T47D (cell line): Measurements from ENCODE around the gene LPIN1.

ENCODE experiments used
- DNase-seq, 2 experiments: peaks; one replicate each; pipeline versions ENCODE4 v3.0.0 to v3.0.0-alpha.2; 2011 to 2012; ENCODE audit warnings: low read depth in 1 of 2, low spot score in 1 of 2
- JUND ChIP-seq: IDR thresholded peaks from 2 replicates; pipeline ENCODE4 v1.6.1; 2012; ENCODE audit warnings: low read depth
- in situ Hi-C: cut with HindIII; loops from 2 replicates; pipeline ENCODE4 v1.10.0; 2016; ENCODE audit warnings: low sequenced_read_pairs, low pct_unique_long_range_greater_than_20kb

LPIN1 gene

DNA sequence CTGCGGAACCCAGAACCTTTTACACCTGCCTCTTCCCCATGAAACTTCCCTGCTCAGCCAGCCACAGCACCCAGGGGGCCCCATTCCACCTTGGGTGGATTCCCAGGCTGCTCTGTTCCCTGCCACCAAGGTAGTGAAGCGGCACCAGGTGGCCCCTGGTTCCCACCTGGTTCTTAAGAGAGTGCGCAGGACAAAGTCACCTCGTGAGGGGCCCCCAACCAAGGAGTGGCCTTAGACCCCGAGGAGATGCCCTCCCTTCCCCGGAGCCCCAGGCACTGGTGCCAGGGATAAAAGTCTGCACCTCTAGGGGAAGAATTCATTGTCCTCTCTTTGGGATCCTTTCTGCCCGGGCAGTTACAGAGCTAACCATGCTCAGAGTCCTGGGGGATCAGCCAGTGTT lies 3.1 kb upstream of the LPIN1 start:
- DNase-seq, result no peak
- no peak for TF ChIP-seq JUND
- in situ Hi-C loops, result no loop called here

DNA sequence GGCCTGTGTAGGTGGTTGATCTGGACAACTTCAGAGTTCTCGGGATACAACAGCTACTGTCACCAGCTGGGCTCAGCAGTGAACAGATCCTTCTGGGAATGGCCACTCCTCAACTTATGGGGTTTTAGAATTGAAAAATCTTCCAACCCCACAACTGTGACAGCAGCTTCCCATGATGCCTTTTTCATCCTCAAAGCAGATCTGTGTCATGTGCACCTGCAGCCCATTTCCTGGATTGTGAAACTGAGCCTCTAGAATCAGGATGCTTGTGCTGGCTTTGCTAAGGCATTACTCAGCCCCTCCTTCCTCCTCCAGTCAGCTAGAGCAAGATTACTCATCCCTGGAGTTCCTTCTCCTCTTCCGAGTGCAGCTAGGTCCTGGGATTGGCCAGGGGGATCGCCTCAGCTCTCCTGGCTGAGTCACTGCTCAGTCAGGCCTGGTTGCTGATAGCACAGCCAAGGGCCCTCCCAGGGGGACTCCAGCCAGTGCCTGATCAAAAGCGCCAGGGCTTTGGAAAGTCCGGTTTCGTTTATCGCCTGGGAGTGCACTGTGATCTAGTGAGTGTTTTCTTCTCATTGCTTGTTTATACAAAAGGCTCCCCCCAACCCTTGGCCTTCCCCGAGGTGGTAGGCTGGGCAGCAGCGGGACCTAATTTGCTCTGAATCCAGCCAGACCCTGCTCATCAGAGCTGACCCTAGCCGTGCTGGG lies 2.4 kb upstream of the LPIN1 start:
- peak; percentile 75 to 81 for DNase-seq
- TF ChIP-seq JUND, result no peak
- in situ Hi-C loops, result no loop called here

DNA sequence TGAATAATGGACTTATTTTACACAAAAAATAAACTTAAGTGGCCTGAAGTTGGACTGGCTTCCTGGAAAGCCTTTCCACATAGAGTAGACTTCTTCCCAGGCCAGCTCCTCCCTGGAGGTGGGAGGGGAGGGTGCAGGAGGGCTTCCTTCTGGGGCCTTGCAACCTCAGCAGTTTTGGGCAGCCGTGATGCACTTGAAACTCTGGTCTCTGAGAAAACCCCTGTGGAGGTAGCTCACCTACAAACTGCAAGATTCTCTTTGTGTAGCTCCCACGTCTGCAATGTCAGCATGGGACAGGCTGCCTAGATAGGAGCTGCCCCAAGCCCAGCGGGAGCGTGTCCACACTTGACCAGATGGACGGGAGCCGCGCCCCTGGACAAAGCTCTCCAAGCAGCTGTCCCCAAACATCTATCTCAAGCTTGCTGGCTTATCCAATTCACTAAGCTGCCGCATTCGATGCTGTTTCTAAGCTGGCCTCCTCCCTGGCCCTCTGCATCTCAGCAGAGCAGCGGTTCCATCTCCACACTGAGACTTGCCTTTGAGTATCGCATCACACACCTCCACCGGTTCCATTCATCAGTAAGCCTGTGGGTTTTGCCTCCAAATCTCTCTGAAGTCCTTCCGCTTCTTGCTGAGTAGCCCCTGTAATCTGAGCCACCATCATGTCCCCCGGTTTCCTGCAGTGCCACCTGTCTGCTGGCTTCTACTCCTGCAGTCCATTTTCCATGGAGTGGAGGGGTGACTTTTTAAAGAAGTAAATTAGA lies 1.6 kb upstream of the LPIN1 start:
- in situ Hi-C loops, result no loop called here
- no peak for TF ChIP-seq JUND
- peak in 1 of 2 experiments; percentile 25 for DNase-seq

DNA sequence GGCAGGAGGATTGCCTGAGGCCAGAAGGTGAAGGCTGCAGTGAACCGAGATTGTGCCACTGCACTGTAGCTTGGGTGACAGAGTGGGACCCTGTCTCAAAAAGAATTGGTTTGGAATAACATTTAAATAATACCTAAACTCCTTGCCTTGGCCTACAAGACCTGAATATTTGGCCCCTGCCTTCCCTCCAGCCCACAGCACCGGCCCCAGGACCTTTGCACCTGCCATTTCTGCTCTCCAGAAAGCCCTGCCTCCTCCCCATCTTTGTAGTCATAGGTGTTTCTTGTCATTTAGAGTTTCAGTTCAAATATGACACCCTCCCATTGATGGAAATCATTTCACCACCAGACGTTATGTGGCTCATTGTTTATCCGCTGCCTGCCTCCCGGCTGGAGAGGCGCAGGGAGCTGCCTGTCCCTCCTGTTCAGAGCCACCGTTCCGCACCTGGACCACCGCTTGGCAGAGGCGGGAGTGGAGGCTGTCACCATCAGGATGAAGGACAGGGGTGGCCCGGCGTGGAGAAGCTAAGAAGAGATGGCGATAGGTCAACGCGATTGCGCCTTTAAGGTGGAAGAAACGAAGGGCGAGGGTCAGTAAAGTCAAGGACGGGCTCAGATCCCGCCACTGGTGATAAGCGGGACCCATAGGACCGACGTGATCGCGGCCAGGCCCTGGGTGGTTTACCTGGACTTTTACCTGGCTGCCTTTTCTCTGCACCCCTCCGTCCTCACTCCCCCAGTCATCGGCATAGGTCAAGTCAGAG lies 638 bp upstream of the LPIN1 start:
- no peak for DNase-seq
- in situ Hi-C loops, result no loop called here
- no peak for TF ChIP-seq JUND

DNA sequence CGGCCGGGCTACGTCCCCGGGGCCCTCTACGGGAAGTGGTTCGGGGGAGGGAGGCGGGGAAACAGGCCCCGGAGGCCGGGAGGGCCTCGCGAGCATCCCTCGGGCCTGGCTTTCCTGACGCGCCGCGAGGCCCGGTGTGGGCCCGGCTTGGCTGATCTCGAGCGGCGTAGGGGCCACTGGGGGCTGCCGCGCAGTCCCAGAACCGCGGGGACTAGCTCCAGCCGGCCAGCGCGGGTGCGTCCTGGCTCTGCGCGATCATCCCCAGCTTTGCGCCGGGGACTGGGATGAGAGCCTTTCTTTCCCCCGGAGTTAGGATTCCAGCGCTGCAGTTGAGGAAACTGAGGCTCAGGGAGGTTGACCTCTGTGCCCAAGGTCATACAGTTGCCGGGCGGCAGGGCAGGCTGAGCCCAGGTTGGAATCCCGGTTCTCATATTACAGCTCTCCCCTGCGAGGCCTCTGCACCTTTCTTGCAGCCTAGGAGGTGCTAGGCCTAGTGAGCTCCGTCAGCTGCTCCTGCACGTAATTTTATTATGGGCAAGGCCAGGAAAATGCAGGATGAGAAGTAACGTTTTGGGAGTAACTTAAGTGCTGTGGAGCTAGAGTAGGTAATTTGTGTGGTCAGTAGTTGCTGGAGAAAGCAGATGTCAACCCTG lies 501 bp downstream of the LPIN1 start:
- DNase-seq, result peak; percentile 28 to 45
- in situ Hi-C loops, result no loop called here
- no peak for TF ChIP-seq JUND

DNA sequence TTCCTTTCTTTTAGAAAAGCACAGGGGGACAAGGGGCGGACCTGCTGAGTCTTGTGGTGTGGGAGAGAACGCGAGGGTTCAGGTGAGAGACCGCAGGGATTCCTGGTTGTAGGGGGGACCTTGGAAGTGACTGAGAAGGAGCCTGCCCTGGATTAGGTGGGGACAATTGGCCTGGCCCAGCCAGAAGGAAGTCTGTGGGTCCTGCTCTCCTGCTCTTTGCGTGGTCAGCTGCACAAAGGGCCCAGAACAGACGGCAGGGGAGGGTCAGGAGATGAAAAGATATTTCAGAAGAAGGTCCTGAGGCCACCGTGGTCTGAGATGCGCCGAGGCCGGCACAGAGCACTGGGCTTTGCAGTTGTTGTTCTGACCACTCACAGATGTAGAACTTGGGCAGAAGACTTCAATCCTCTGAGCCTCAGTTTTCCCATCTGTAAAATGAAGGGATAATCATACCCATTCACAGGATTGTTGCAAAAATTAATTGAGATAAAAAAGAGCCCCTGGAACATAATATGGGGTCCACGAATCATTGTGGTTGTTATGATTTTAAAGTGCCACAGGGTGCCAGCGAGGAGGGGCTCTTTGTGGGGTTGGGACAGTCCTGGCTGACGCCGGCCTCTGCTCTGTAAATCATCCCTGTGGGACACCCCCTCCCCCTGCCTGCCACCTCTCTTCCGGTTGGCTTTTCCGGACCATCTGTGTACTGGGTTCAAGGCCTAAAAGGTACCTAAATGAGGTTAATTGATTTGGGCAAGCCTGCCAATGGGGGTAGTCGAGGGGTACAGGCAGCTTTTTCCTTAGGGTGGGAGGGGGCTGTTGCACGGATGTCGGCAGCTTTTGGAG lies 1.8 kb downstream of the LPIN1 start:
- no peak for DNase-seq
- no peak for TF ChIP-seq JUND
- in situ Hi-C loops, result no loop called here

DNA sequence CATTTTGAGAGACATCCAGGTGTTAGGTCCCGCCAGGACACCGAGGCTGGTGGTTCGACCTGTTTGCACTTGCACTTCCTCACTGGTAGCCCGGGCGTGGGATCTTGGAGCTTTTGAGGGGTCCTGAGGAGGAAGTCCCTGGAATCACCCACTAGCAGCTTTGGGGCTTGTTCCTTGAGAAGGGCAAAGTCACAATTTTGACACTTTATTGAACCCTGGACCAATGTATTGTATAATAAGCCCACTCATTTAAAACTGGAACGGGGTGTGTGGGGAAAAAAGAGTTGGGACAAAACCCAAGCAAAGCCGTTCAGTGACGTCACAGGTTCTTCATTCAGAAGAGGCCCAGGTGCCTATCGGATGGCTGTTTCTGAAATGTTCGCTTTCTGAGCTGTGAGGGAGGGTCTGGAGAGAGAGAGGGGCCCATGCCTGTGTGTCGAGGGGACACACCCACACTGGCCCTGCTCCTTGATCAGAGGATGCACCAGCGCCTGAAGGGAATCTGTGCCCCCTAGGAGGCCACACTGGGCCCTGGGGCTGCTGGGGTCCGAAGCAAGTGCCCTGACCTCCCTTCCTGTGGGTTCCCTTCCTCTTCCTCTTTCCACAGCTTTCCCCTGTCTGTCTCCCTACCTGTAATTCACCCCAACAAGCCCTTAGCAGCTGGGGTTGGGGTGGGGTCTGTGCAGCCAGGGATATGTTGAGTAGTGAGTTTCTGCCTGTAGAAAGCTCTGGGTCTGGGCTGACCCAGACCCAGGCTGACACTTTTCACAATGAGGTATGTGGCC lies 2.6 kb downstream of the LPIN1 start:
- in situ Hi-C loops, result no loop called here
- TF ChIP-seq JUND, result no peak
- DNase-seq, result no peak

DNA sequence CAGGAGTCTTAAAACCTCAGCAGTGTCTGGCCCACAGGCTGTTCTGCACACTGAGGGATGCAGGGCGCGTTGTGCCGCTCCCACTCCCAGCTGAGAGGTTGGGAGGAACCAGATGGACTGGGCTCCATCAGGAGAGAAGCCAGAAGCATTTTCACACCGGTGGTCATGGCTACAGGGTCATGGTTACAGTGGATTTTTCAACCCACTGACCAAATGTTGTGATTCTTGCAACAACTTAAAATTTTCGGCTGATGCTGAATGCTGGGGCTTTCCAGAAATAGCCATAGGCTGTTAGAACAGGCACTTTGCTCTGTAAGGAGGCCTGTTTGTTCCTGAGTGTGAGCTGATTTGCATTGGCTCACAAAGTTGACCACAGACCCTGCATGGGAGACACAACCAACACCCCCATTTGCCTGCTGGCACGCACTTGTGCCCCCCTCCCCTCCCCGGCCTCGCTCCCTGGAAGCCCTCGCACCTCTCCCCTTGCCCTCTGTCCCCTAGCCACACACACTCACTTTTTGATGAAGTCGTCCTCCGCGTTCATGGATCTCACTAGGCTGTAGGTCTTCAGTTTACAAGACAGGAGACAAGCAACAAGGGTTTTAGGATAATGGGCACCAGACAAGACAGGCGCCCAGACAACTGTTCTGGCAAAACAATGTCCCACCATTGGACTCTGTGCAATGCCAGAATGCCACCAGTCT lies 3.4 kb downstream of the LPIN1 start:
- DNase-seq, result no peak
- in situ Hi-C loops, result no loop called here
- TF ChIP-seq JUND, result no peak

DNA sequence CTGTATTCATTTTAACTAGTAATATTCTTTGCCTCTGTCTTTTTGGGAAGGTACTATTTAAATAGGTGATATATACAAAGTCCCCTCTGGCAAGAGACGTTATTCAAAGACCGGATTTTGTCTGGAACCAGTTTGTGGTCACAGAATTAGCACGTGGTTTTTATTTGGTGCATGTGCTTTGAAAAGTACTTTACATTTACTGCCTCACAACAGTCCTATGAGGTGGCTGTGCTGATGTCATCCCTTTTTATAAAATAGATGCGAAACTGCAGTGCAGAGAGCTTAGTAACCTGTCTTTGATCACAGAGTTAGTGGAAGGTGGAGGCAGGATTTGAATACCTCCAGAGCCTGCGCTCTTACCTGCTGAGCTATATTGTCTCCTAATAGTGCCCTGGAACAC lies 4.0 kb downstream of the LPIN1 start:
- in situ Hi-C loops, result no loop called here
- DNase-seq, result no peak
- TF ChIP-seq JUND, result no peak

DNA sequence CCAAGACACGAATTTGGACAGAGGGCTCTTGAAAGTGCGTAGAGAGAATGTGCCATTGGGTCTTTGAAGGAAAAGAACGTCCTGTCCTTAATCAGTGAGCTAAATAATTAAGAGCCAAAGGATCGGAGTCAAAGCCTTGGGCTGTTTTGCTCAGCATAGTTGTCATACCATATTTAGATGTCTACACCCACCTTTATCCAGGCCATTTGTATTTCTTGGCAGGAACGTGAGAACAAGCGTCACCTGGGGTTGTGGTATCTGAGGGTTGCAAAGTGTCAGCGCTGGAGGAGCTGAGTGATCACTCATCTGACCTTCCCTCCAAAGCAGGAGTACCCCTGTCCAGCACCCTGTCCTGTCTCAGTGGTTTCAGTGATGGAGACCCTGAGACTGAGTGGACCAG lies 4.5 kb downstream of the LPIN1 start:
- DNase-seq, result no peak
- TF ChIP-seq JUND, result no peak
- in situ Hi-C loops, result no loop called here

DNA sequence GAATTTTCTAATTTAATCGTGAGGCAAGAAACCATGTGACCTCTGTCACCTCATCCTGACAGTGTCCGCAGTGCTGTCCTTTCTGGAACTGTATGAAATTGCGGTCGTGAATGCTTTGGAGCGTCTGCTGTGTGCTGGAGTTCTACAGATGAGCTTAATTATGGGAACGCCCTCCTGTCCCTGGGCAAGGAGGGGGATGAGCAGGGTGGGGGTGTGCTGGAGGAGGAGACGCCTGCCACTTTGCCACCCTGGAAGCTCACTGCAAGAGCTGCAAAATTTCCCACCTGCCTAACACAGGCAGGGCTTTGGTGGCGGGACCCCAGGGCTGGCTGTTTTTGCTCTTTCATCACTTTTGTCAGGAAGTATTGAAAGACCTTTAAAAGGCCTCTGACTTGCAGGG lies 6.5 kb downstream of the LPIN1 start:
- in situ Hi-C loops, result no loop called here
- no peak for TF ChIP-seq JUND
- DNase-seq, result no peak
